Calu3 (cell line): ENCODE results near the gene ZNF780A. TPM values are rescaled to one million over a fixed set of nuclear protein-coding genes. Genes with fewer than 3 reads are reported as not detected.

Experiments
- BruUV-seq: library from RNA; stranded (reverse); fragments of 400-500 nt; replicated peaks from 2 replicates; lab custom pipeline; 2021; lab: Mats Ljungman, UMichigan
- CTCF ChIA-PET: fragments of 300-600 bp; sonication (Branson Sonifier 250); formaldehyde crosslinking; loops from one replicate; lab custom pipeline; 2022; ENCODE audit warnings: antibody characterized with exemption; lab: Charles Lee
- DNase-seq: peaks from one replicate; pipeline ENCODE4 v3.0.0; 2022
- H3K27ac Mint-ChIP-seq: one replicate; pipeline ENCODE4 v1.8.0; 2022; ENCODE audit warnings: mixed read lengths; ENCODE audit not compliant: unreplicated experiment
- H3K27me3 Mint-ChIP-seq: one replicate; pipeline ENCODE4 v1.8.0; 2022; ENCODE audit warnings: mixed read lengths; ENCODE audit not compliant: unreplicated experiment
- H3K36me3 Mint-ChIP-seq: one replicate; pipeline ENCODE4 v1.8.0; 2022; ENCODE audit warnings: mild to moderate bottlenecking, moderate library complexity, mixed read lengths; ENCODE audit not compliant: insufficient read depth, unreplicated experiment
- H3K4me1 Mint-ChIP-seq: one replicate; pipeline ENCODE4 v1.8.0; 2022; ENCODE audit warnings: mild to moderate bottlenecking, low read depth, mixed read lengths; ENCODE audit not compliant: unreplicated experiment
- H3K4me3 Mint-ChIP-seq: one replicate; pipeline ENCODE4 v1.8.0; 2022; ENCODE audit warnings: mild to moderate bottlenecking, low read depth, moderate library complexity, mixed read lengths; ENCODE audit not compliant: unreplicated experiment
- H3K9me3 Mint-ChIP-seq: one replicate; pipeline ENCODE4 v1.8.0; 2022; ENCODE audit warnings: low read depth, mixed read lengths; ENCODE audit not compliant: unreplicated experiment
- CTCF ChIP-seq: fragments of 200-600 bp; IDR thresholded peaks from one replicate; pipeline ENCODE4 v1.8.0; 2022; ENCODE audit warnings: antibody characterized with exemption; ENCODE audit not compliant: unreplicated experiment
- intact Hi-C: fragments of 100-400 bp; cut with micrococcal nuclease; formaldehyde crosslinking; loops from one replicate; pipeline ENCODE4 v1.10.0; 2022; ENCODE audit not compliant: unreplicated experiment
- total RNA-seq: library from RNA; stranded (reverse); gene quantifications from 2 replicates; pipeline ENCODE4 v1.2.3, GENCODE V29; 2022

ZNF780A gene
- total RNA-seq, 1 experiment from 2014 or later, result 32.6 TPM

DNA sequence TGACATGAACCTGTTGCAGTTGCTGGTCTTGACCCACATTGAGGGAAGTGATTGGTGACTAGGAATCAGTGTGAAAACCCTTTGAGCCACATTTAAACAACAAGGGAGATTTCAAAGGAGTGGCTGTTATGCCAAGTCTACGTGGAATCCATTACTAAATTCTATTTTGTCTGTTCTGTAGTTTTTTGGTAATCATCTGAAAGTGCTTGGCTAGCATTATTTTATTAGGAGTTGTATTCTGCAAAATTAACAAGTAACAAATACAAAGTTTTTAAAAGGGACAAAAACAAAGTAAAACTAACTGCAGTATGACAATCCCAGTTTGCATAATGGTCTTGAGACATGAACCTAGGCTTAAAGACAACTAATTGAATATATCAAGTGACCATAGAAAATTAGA lies 14.0 kb upstream of the ZNF780A start:
- Mint-ChIP-seq H3K27me3 (no peaks in the 10 kb centered on the region), H3K4me3 (no peak overlapping the region), H3K36me3 (no peaks in the 10 kb centered on the region), H3K27ac (no peak overlapping the region), H3K9me3 (no peaks in the 10 kb centered on the region), H3K4me1 (no peaks in the 10 kb centered on the region)
- intact Hi-C loops, result no loop called here
- no peak for TF ChIP-seq CTCF
- CTCF ChIA-PET, result interaction anchor here (0.7 kb wide), 1 partner anchor 310 kb away, joined by 3 read pairs; no protein-coding TSS in a partner anchor
- no TSS peak for BruUV-seq
- no peak for DNase-seq

DNA sequence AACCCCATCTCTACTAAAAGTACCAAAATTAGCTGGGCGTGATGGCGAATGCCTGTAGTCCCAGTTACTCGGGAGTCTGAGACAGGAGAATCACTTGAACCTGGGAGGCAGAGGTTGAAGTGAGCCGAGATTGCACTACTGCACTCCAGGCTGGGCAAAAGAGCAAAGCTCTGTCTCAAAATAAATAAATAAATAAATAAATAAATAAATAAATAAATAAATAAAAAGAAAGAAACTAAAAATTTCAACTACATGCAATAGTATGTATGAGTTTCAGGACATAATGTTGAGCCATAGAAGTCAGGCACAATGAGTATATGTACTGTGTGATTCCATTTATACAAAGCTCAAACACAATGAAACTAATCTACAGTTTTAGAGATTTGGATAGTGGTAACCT lies 12.9 kb upstream of the ZNF780A start:
- intact Hi-C loops, result no loop called here
- Mint-ChIP-seq H3K27me3 (peaks cover 9% of the 10 kb centered on the region), H3K36me3 (no peaks in the 10 kb centered on the region), H3K27ac (no peak overlapping the region), H3K4me1 (no peaks in the 10 kb centered on the region), H3K4me3 (no peak overlapping the region), H3K9me3 (no peaks in the 10 kb centered on the region)
- TF ChIP-seq CTCF, result no peak
- no TSS peak for BruUV-seq
- CTCF ChIA-PET, result no interaction called here
- DNase-seq, result no peak

DNA sequence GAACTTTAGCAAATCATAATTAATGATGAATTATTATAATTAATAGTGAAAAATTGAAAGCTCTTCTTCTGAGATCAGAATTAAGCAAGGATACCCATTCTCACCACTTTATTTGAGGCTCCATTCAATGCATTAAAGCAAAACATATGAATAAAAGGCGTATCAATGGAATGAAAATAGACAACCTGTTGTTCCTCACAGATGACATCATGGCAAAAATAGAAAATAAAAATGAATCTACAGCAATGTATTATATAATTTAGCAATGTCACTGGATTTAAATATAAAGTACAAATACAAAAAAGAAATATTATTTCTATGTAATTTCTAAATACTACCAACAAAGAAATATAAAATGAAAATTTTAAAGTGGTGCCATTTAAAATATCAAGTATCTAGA lies 11.1 kb upstream of the ZNF780A start:
- no peak overlapping the region for H3K4me3 Mint-ChIP-seq
- CTCF ChIA-PET, result no interaction called here
- peaks cover 2% of the 10 kb centered on the region for H3K9me3 Mint-ChIP-seq
- intact Hi-C loops, result no loop called here
- H3K27ac Mint-ChIP-seq, result no peak overlapping the region
- no peak for TF ChIP-seq CTCF
- H3K36me3 Mint-ChIP-seq, result peaks cover 5% of the 10 kb centered on the region
- no TSS peak for BruUV-seq
- DNase-seq, result no peak
- peaks cover 21% of the 10 kb centered on the region for H3K27me3 Mint-ChIP-seq
- no peaks in the 10 kb centered on the region for H3K4me1 Mint-ChIP-seq

DNA sequence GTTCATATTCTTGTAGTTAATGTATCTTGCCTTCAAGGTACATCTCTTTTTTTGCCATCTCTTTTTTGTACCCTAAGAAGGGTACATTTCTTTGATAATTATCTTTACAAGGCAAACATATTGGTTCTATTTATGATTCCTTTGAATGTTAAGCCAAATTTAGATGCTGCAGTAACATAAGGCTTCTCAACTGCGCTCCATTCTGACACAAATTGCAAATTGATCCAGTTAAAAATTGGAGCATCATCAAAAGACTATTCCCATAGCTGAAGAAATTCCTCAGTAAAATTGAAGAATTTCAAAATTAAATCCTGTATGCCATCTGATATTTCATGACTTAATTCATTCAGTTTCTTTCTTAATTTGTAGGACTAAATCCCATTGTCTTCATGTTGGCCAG lies 2.7 kb upstream of the ZNF780A start:
- peaks cover 10% of the 10 kb centered on the region for H3K27me3 Mint-ChIP-seq
- intact Hi-C loops, result no loop called here
- no peak for TF ChIP-seq CTCF
- H3K27ac Mint-ChIP-seq, result no peak overlapping the region
- CTCF ChIA-PET, result no interaction called here
- H3K4me1 Mint-ChIP-seq, result peaks cover 17% of the 10 kb centered on the region
- DNase-seq, result no peak
- peaks cover 25% of the 10 kb centered on the region for H3K36me3 Mint-ChIP-seq
- no peak overlapping the region for H3K4me3 Mint-ChIP-seq
- peaks cover 2% of the 10 kb centered on the region for H3K9me3 Mint-ChIP-seq
- BruUV-seq, result no TSS peak
